Retinal pigment epithelial cell (primary cell): ENCODE measurements around the gene ECEL1.

ENCODE experiments used
- DNase-seq: peaks from one replicate; pipeline ENCODE4 v3.0.0-alpha.2; 2010; ENCODE audit warnings: low read depth
- H3K4me3 ChIP-seq: 2 replicates; pipeline ENCODE4 v1.5.1; 2011; ENCODE audit warnings: mild to moderate bottlenecking, low read length, control low read depth, moderate library complexity
- TF ChIP-seq, protein P1 (sequence below): conservative IDR thresholded peaks from 2 replicates; pipeline ENCODE4 v1.5.1; 2011; ENCODE audit warnings: low read depth, low read length, control low read depth, inconsistent platforms

Gene ECEL1

GRCh38 chr2:232521098-232521497 is 33.5 kb upstream of the ECEL1 start:
- no peak for DNase-seq
- H3K4me3 ChIP-seq: no peak overlapping the region
- TF ChIP-seq, protein P1, sequence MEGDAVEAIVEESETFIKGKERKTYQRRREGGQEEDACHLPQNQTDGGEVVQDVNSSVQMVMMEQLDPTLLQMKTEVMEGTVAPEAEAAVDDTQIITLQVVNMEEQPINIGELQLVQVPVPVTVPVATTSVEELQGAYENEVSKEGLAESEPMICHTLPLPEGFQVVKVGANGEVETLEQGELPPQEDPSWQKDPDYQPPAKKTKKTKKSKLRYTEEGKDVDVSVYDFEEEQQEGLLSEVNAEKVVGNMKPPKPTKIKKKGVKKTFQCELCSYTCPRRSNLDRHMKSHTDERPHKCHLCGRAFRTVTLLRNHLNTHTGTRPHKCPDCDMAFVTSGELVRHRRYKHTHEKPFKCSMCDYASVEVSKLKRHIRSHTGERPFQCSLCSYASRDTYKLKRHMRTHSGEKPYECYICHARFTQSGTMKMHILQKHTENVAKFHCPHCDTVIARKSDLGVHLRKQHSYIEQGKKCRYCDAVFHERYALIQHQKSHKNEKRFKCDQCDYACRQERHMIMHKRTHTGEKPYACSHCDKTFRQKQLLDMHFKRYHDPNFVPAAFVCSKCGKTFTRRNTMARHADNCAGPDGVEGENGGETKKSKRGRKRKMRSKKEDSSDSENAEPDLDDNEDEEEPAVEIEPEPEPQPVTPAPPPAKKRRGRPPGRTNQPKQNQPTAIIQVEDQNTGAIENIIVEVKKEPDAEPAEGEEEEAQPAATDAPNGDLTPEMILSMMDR: no peak

DNA sequence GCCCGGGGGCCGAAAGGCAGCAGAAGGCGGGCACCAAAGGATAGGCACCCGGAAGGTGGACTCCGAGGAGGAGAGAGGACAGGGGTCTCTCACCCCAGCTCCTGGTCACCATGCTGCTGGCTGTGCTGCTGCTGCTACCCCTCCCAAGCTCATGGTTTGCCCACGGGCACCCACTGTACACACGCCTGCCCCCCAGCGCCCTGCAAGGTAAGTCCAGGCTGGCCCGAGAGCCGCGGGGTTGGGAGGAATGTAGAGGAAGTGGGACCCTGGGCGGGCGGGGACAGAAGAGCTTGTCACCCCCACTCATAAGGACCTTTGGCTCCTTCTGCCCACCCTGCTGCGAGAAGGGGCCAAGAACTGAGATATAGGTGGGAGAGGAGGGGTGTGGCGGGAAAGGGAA is 32.9 kb upstream of the ECEL1 start:
- no peak for DNase-seq
- H3K4me3 ChIP-seq: no peak overlapping the region
- TF ChIP-seq, protein P1: no peak

DNA sequence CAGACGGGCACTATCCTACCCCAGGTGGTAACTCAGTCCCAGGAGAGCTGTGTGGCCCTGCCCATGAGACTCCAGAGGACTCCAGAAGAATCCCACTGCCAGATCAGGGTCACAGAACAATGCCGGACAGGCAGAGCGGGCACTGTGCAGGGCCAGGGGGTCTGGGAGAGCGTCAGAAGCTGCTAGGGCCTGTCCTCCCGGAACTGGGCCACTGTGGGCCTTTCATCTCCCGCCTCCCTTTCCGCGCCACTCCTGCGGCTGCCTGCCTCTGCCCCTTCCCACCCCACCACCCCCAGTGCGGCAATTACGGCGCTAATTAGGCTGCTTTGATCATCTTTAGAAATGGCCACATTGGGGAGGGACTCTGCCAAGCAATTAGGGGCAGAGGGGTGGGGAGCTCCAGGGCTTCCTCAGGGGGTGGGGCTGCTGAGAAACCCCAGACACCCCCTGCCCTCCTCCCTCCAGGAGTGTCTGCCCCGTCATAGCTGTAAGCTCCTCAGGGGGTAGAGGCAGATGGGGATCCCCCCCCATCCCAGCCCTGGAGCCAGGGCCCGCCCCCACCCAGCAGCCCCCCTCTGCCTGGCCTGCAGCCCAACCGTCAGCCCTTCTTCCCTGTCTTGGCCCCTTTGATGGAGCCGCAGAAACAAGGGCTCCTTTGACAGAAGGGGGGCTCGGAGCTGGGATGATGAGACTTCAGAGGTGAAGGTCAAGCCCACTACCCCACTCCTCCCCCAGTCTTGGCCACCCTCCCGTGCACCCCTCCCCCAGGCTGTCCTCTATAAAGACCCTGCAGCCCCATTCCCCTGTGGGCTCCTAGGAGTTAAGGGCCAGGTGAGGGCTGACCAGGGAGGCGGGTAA is 32.2 kb upstream of the ECEL1 start, which contains the start of gene PRSS56:
TSS of gene PRSS56 (plus strand) at position 808 of the 858 bp plus-strand sequence. CDS start 211 bp downstream, outside the sequence.
- DNase-seq: no peak
- H3K4me3 ChIP-seq: no peak within 1 kb of the TSS
- TF ChIP-seq, protein P1: no peak

GRCh38 chr2:232518844-232519243 is 31.2 kb upstream of the ECEL1 start:
- TF ChIP-seq, protein P1: no peak
- H3K4me3 ChIP-seq: no peak overlapping the region
- DNase-seq: no peak

GRCh38 chr2:232516551-232516950 is 28.9 kb upstream of the ECEL1 start:
- no peak for DNase-seq
- no peak overlapping the region for H3K4me3 ChIP-seq
- TF ChIP-seq, protein P1: no peak

DNA sequence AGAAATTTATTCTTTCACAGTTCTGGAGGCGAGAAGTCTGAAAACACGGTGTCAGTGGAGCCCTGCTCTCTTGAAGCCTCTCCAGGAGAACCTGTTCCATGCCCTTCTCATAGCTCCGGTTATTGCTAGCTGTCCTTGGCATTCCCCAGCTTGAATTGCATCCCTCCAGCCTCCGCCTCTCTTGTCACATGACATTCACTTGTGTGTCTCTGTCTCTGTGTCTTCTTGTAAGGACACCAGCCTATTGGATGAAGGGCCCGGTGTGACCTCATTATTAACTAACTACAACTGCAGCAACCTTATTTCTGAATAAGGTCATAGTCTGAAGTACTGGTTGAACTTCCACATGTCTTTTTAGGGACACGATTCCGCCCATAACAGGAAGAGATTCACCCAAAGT is 28.0 kb upstream of the ECEL1 start:
- H3K4me3 ChIP-seq: no peak overlapping the region
- TF ChIP-seq, protein P1: no peak
- no peak for DNase-seq

DNA sequence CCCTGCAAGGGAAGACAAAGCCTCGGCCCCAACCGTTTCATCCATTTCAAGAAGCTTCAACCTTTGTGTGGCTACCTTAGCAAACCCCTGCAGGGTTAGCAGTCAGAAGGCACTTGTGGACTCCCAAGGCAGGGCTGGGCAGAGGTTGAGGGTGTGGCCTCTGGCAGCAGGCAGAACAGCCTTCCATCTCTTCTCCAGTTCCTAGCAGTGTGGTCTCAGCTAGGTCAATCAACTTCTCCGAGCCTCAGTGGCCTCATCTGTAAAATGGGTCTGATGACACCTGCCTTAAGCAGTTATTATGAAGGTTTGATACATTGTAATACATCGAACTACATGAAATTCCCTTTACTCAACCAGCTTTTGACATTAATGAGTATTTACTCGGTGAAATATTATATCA is 25.7 kb upstream of the ECEL1 start:
- DNase-seq: no peak
- no peak overlapping the region for H3K4me3 ChIP-seq
- TF ChIP-seq, protein P1: no peak
